ENCODE data around the gene ZNF862.

The ZNF862 gene

GRCh38 chr7:149867762-149868622 lies 29.8 kb downstream of the ZNF862 start:
- DNase-seq: no peak

- no peak for DNase-seq
Observed at GRCh38 chr7:149868623-149869290, 30.6 kb downstream of the ZNF862 start.

- no peak for DNase-seq
Observed at GRCh38 chr7:149869291-149869650, 31.1 kb downstream of the ZNF862 start.

GRCh38 chr7:149869867-149870266 lies 31.7 kb downstream of the ZNF862 start:
- DNase-seq: no peak

- no peak for DNase-seq
Observed at GRCh38 chr7:149870274-149870673, 32.1 kb downstream of the ZNF862 start.

- no peak for DNase-seq
Observed at GRCh38 chr7:149870701-149871483, 32.7 kb downstream of the ZNF862 start.

- no peak for DNase-seq
Observed at GRCh38 chr7:149871576-149871975, 33.4 kb downstream of the ZNF862 start.

GRCh38 chr7:149872419-149873073 lies 34.4 kb downstream of the ZNF862 start:
- DNase-seq: peak; percentile 76 to 79

GRCh38 chr7:149873074-149873969 lies 35.1 kb downstream of the ZNF862 start, which contains the start of gene ATP6V0E2:
ATP6V0E2 (plus strand) TSS chr7:149873969; CDS start chr7:149874066, 97 bp downstream.
- DNase-seq: peak; percentile 90 to 91

- no peak for DNase-seq
Observed at GRCh38 chr7:149873970-149874643, 35.9 kb downstream of the ZNF862 start.

- no peak for DNase-seq
Observed at GRCh38 chr7:149874644-149875028, 36.5 kb downstream of the ZNF862 start.

GRCh38 chr7:149875396-149875795 lies 37.2 kb downstream of the ZNF862 start:
- no peak for DNase-seq

- DNase-seq: no peak
Observed at GRCh38 chr7:149877890-149878522, 39.8 kb downstream of the ZNF862 start.

GRCh38 chr7:149878523-149878921 lies 40.3 kb downstream of the ZNF862 start:
- DNase-seq: no peak

- DNase-seq: no peak
Observed at GRCh38 chr7:149879271-149879743, 41.1 kb downstream of the ZNF862 start.

- DNase-seq: no peak
Observed at GRCh38 chr7:149879766-149880637, 41.8 kb downstream of the ZNF862 start.

- DNase-seq: no peak
Observed at GRCh38 chr7:149880638-149881311, 42.6 kb downstream of the ZNF862 start.

GRCh38 chr7:149881328-149882247 lies 43.4 kb downstream of the ZNF862 start:
- no peak for DNase-seq

Measured in inflammatory macrophage treated with lipopolysaccharide for 1 hour (primary cell).